T-helper 2 cell (primary cell): ENCODE measurements around the gene SPTBN1.
A peak's percentile ranks its signal among the peaks of the same experiment; 100 is the strongest.
"Not testable (repeated sequence)": the region's sequence is repeated elsewhere in the genome, so short reads cannot be mapped to it uniquely, and the experiment has no call there.

Source experiments
- DNase-seq, 5 experiments: peaks; one replicate each; pipeline versions ENCODE4 v3.0.0 to v3.0.0-alpha.2; 2012 to 2022

SPTBN1 gene

DNA sequence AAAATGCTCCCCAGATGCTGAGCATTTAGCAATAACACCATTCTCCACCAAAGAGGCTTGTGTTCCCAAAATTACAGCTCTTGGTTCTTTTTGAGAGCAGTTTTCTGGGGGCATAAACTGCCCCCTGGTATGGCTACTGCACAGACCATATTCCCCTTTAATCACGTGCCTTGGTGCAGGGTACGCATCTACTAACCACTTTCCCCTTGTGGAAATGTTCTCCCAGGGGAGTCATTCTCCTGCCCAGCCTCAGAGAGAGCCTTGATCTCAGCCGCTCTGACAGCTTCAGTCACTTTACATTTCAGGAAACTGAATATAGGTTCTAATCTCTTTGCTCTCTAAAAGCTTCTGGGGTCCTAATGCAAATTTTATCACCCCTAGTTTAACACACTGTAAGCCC, 222.6 kb downstream of the SPTBN1 start:
- no peak for DNase-seq

- peak in 1 of 5 experiments; percentile 92 for DNase-seq
These were observed 224.4 kb downstream of the SPTBN1 start for GRCh38 chr2:54680397-54681041.

- DNase-seq = no peak
These were observed 225.3 kb downstream of the SPTBN1 start for GRCh38 chr2:54681416-54681815.

- no peak for DNase-seq
These were observed 227.5 kb downstream of the SPTBN1 start for GRCh38 chr2:54683596-54683995.

DNA sequence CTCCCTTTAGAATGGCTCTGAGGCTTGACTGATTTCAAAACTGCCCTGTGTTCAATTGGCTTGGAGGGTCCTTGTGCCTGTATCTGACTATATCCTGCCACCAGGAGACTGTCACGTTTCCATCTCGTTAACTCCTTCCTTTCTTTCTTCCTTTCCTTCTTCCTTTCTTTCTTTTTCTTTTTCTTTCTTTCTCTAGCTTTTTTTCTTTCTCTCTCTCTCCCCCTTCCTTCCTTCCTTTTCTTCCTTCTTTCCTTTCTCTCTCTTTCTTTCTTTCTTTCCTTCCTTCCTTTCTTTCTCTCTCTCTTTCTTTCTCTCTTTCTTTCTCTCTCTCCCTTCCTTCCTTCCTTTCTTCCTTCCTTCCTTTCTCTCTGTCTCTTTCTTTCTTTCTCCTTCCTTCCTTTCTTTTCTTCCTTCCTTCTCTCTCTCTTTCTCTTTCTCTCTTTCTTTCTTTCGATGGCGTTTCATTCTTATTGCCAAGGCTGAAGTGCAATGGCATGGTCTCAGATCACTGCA, 229.2 kb downstream of the SPTBN1 start:
- DNase-seq = no peak

DNA sequence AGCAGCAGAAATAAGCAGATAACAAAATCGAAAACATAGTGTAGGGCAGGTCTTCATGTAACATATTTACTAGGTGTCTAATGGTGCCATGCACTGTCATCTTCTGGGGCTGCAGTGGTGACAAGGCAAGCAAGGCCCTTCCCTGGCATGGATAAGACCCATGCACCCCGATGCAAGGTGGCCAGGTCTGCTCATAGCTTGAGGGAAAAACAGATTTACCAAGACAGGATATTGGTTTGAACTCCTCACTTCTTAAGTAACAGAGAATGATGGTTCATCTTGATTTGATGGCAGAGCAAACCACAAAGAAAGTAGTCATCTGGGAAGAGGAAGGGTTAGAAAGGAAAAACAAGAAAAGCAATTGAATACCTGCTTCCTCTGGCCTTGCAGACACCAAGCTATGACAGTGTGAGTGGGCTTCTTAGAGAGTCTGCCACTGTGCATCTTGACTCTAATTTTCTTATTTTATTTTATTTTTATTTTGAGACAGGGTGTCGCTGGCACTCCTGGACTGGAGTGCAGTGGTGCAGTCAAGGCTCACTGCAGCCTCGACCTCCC, 231.5 kb downstream of the SPTBN1 start:
- peak in 1 of 5 experiments; percentile 67 for DNase-seq

GRCh38 chr2:54691445-54692135, 235.5 kb downstream of the SPTBN1 start:
- no peak for DNase-seq

DNA sequence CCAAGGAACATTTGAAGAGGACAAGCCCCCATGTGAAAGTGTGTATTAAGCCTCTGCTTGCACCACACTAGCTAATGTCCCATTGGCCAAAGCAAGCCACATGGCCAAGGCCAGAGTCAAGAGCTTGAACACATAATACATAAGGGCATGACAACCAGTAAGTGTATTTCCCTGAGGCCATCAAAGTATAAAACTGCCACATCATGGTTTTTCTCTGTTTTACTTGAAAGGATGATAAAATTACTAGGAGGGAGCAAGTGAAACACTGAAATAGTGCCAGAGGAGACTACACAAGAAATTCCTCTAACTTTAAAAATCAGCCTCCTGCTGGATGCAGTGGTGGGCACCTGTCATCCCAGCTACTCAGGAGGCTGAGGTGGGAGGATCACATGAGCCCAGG, 236.4 kb downstream of the SPTBN1 start:
- DNase-seq = no peak

DNA sequence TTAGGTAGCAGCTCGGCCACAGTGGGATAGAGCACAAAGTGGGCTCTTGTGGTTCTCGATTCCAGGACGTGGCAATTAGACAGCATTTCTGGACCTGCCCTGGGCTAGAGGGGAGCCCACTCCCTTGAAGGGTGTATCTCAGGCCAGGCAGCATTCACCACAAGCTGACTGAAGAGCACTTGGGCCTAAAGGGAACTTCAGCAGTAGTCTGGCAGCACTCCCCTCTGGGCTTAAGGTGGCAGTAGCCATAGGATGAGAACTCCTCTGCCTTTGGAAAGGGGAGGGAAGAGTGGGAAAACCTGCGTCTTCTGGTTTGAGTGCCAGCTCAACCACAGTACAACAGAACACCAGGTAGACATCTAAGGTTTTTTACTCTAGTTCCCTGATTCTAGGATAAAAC, 239.3 kb downstream of the SPTBN1 start:
- DNase-seq = no peak

GRCh38 chr2:54697934-54698333, 241.8 kb downstream of the SPTBN1 start:
- no peak for DNase-seq

DNA sequence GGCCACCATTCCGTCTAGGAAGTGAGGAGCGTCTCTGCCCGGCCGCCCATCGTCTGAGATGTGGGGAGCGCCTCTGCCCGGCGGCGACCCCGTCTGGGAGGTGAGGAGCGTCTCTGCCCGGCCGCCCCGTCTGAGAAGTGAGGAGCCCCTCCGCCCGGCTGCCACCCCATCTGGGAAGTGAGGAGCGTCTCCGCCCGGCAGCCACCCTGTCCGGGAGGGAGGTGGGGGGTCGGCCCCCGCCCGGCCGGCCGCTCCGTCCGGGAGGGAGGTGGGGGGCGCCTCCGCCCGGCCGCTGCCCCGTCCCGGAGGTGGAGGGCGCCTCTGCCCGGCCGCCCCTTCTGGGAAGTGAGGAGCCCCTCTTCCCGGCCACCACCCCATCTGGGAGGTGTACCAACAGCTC, 242.8 kb downstream of the SPTBN1 start:
- DNase-seq = not testable (repeated sequence)

DNA sequence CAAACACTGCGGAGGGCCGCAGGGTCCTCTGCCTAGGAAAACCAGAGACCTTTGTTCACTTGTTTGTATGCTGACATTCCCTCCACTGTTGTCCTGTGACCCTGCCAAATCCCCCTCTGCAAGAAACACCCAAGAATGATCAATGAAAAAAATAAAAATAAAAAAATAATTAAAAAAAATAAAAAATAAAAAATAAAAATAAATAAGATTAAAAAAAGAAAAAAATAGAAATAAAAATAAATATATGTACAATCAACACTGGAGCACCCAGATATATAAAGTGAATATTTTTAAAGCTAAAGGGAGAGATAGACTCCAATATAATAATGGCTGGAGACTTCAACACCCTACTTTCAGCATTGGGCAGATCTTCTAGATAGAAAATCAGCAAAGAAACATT, 243.5 kb downstream of the SPTBN1 start:
- DNase-seq = no peak

DNA sequence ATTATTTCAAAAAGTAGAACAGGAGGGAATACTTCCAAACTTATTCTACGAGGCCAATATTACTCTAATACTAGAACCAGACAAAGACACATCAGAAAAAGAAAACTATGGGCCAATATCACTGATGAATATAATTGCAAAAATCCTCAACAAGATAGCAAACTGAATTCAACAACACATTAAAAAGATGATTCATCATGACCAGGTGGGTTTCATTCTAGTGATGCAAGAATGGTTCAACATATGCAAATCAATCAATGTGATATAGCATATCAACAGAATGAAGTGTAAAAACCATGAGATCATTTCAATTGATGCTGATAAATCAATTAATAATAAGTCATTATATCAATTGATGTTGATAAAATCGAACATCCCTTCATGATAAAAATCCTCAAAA, 244.9 kb downstream of the SPTBN1 start:
- no peak for DNase-seq

- no peak for DNase-seq
These were observed 248.1 kb downstream of the SPTBN1 start for GRCh38 chr2:54704238-54704637.

DNA sequence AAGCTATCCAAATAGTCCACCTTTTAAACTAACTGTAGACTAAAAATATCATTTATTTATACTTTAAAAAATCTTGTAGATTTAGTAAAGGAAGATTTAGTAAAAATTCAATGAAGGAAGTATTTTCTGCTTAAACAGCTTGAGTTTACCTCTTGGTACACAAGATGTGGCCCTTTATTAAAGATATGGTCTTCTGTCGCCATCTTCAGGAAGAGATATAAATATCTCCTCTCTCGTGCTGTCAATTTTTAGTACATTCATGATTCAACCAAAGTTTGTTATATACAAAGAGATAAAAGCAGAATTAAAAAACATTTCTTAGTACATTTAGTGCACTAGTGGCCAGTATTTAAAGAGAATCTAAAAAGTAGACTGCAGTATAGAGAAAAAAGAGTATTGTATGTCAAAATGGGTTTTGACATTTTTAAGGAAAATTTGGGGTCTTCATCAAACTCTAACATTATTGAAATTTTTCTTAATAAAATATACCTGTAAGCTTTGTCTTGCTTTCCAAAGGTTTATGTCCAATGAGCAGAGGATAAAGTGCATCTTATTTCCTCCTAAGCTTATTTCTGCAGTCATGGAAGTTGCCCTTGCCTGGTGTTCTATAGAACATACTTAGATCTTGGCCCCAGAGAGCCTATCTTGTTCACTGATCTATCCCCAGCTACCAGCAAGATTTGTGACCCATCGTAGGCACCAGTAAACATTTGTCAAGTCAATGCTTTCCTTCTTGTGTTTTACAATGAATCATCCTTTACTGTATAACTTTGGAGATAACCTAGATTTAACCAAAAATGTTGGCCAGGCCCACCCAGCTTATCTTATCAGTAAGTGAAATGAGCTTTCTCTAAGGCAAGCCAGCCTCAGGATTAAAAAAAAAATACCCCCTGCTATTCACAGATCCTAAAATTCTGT, 248.8 kb downstream of the SPTBN1 start:
- peak in 2 of 5 experiments; percentile 27 to 80 for DNase-seq

- DNase-seq = no peak
These were observed 250.5 kb downstream of the SPTBN1 start for GRCh38 chr2:54706622-54707021.

DNA sequence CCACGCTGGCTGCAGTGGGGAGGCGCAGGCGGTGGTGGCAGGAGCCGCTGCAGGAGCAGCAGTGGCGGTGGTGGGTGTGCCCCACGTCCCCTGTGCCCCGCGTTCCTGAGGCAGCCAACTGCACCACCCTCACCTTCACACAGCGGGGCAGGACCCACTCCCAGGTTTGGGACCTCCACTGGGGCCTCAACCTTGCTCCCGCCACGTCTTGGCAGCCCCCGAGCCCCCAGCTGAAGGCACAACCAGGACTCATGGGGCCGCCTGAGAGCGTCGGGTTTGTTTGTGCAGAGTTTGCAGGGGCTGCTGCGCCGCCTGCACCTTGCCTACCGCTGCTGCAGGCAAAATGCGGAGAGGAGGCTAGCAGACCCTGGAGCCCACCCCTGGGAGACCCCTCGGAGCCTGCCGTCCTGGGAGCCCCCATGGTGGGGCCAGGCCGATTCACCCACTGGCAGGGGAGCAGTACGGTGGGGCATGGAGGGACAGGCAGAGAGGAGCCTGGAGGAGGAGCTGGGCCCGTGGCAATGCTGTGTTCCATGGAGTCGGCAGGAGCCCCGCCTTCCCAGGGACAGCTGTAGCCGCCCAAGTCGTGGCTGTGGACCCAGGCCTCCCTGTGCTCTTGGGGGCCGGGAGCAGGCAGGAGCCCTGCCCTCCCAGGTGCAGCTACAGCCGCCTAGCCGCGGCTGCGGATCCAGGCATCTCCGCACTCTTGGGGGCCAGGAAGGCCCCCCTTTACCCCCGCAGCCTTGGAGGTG, 252.6 kb downstream of the SPTBN1 start:
- peak in 1 of 5 experiments; percentile 10 for DNase-seq

- no peak for DNase-seq
These were observed 253.2 kb downstream of the SPTBN1 start for GRCh38 chr2:54709336-54709809.

DNA sequence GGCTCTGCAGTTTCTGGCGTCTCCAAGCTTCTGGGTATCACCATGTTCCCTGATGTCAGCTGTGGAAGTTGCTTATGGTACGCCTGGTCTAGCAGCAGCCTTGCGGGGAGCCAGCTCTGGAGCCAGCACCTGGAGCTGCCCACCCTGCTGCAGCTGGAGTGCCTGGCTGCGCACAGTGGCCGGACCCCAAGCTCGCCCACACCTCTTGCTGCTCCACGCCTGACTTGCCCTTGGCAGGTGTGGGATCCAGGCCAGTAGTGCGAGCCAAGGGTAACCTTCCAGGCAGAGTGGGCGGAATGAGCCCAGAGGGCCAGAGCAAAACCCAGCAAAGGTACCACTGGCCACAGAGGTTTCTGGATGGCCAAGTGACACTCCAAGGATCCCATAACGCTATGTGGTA, 254.1 kb downstream of the SPTBN1 start:
- no peak for DNase-seq

DNA sequence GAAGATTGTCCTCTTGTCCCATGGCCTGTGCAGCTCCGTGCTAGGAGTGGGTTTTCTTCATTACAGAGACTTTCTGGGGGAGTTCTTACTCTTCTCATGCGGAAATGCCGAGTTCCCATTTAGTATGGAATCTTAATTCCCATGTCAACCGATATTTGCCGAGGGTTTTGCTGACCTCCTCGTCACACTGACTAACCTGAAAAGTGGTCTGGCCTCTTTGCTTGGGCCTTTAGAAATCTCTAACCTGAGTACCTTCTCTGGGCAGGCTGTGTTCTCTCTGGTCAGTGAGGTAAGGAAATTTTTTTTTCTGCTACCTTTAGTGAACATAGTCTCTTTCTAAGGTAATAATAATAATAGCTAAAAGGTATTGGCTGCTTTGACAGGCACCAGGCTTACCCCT, 256.4 kb downstream of the SPTBN1 start:
- DNase-seq = no peak

- no peak for DNase-seq
These were observed 258.9 kb downstream of the SPTBN1 start for GRCh38 chr2:54714996-54715395.

GRCh38 chr2:54716375-54716774, 260.2 kb downstream of the SPTBN1 start:
- DNase-seq = no peak
